GM18517 (cell line): ENCODE measurements around the gene E2F4.

Experiments
- ATAC-seq: cut with Tn5 transposase; IDR thresholded peaks from one replicate; pipeline ENCODE4 v1.9.1; 2021; ENCODE audit warnings: mild to moderate bottlenecking, moderate library complexity; ENCODE audit not compliant: unreplicated experiment

Gene E2F4, protein sequence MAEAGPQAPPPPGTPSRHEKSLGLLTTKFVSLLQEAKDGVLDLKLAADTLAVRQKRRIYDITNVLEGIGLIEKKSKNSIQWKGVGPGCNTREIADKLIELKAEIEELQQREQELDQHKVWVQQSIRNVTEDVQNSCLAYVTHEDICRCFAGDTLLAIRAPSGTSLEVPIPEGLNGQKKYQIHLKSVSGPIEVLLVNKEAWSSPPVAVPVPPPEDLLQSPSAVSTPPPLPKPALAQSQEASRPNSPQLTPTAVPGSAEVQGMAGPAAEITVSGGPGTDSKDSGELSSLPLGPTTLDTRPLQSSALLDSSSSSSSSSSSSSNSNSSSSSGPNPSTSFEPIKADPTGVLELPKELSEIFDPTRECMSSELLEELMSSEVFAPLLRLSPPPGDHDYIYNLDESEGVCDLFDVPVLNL

DNA sequence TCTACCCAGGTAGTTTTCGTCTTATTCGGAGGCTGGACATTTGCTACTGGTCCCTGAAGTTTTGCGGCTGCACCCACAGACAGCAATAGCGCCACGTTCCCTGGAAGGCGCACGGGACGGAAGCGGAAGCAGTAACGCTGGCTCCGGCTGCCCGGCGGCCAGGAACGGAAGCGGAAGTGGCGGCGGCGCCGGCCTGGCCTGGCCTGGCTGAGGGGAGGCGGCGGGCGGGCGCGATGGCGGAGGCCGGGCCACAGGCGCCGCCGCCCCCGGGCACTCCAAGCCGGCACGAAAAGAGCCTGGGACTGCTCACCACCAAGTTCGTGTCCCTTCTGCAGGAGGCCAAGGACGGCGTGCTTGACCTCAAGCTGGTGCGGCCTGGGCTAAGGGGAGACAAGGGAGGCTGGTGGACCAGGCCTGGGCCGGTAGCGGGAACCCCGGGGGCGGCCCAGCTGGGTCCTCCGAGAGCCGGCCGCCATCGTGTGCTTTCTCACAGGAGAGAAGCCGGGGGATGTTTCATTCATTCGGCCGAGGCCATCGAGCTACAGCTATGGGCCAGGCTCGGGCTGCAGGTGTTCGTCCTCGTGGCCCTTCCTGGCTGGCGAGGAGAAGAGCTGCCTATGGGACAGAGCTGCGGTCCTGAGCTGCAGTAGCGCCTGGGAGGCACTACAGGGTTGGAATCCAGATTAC, at the start of gene E2F4:
Gene E2F4 (plus strand): TSS at position 161 of the 687 bp plus-strand sequence. CDS start 73 bp downstream, at position 234.
- peak; percentile 64 for ATAC-seq

DNA sequence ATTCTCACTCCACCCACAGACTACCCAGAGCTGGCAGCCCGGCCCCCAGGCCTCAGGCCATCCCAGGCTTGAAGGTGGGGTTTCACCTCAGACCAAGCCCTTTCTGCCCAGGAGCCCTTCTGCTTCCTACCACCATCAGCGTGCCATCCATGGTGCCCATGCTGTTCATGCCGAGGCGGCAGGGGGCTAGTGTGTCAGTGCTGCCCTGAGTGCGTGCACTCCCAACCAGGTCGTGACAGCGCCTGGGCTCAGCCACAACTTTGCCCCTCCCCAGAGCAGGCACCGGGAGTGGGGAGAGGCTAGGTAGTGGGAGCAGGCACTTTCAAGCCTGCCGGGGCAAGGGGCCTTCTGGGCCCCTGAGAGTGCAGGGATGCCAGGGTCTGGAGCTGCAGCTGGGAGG, 49.6 kb upstream of the E2F4 start:
- ATAC-seq = no peak

DNA sequence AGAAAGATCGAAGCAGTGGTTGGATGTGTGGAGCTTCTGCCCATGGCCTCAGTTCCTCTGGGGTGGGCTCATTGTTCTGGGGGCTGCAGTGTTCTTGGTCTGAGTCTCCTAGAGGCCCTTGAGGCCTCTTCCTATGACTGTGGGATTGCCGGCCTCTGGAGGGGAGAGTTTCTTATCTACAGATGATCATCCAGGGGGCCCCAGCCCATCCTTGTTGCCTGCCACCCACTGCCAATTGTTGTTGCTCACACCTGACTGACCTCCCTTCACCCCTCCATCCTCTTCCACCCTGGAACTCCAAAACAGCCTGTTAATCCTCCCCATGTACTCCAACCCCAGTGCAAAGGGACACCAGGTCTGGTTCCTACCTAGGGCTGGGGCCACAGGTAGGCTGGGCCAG, 47.0 kb upstream of the E2F4 start:
- no peak for ATAC-seq

DNA sequence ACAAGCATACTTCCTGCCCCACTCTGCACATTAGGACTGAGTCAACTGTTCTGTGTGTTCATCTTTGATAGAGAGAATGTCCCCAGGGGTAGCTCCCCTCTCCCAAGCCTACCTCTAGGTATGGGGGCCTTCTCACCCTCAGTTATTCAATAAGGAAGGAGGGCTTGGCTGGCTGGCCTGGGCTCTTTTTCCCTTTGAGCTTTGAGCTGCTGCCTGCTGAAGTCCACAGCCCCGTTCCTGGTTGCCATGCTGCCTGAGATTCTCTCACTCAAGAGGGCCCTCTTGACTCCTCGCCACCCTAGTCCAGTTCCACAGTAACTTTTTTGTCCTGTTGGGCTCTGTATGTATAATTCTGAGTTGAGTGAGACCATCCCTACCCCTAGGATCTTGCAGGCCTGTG, 46.2 kb upstream of the E2F4 start:
- ATAC-seq = no peak

- ATAC-seq = no peak
Measured at GRCh38 chr16:67146523-67147357, 45.2 kb upstream of the E2F4 start.

DNA sequence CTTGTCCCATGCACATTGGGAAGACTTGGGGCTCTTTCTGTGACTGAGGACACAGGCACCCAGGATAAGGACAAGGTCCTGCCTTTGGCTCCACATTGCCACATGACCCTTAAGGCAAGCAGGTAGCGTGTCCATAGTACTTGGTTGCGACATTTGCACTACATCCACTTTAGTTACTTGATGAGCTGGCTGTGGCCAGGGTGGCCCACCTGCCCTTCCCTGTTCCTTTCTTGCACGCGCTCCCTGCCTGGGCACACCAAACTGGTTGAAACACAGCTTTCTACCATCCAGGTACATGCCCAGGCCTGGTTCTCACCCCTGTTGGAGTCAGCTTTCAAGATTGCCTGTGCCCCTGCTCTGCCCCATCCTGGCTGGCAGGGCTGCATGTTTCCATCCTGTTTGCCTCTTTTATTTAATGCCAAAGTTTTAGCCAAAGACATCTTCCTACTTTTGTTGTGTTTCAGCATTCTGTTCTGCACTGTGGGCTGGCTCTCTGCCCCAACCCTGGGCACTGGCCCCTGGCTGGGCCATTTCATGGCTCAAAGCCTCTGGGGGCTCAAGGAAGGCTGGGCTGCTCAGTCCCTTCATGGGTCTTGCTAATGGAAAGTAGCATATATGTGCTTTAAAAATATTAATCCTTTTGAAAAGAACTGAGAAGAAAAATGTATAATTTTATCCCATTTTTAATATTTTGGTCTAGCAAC, 44.4 kb upstream of the E2F4 start:
- ATAC-seq = no peak

- no peak for ATAC-seq
Measured at GRCh38 chr16:67148221-67148620, 43.7 kb upstream of the E2F4 start.

DNA sequence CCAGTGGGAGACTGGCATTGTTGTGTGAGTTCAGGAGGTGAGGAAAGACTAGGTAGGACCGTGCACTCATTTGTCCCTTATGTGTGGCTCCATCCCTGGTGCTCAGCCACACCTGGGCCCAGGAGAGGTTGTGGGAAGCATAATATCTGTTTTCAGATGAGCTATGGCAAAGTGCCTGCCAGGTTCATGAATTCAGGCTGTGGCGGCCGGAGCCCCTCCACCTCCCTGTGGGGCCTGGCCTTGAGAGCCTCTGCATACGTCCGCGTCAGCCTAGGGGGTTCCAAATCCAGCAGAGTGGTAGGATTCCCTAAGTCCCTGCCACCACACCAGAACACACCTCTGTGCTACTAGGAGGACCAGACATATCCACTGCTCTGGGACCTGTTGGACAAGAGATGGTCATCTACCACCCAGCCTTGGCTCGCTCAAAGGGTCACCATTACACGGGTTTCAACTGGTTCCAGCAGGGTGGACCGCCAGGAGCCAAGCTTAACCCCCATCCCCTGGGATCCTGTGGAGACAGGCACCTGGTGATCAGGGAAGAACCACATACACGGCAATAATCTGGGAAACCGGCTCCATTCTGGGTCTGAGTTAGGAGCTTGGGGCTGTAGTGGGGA, 43.2 kb upstream of the E2F4 start:
- no peak for ATAC-seq

DNA sequence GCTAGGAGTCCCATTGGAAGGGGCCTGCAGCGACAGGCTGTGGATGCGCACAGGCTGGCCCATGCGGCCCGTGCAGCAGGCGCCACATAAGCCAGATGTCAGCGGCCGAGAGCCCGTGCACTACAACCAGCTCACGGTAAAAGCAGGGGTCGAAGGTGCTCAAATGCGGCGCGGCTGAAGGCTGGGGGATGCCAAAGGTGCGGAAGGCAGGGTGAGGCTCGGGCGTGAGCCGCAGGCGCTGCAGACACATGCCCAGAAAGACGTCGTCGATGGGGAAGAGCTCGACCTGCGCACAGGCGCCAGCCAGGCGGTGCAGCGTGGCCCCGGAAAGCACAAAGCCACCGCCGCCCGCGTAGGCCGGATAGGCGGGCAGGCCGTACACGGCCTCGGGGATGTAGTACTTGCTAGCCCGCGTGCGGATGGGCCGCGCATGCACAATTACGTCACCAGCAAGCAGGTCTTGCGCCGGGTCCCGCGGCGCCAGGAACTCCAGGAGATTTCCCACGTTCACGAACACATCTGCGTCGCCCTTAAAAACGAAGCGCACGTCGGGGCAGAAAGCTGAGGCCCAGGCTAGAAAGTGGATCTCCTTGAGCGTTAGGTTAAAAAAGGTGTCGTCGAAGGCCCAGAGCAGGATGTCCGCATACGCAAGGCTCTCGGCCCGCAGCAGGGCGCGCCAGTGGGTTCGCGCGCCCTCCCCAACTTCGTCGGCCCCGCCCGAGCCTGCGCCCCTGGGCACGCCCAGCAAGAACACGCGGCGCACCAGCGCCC, 42.5 kb upstream of the E2F4 start:
- ATAC-seq = no peak

- ATAC-seq = peak; percentile 28
Measured at GRCh38 chr16:67150047-67150832, 41.7 kb upstream of the E2F4 start.

- peak; percentile 44 for ATAC-seq
Measured at GRCh38 chr16:67150833-67151396, 41.0 kb upstream of the E2F4 start, which contains the start of gene B3GNT9. Gene B3GNT9 (minus strand): TSS chr16:67150998. CDS start chr16:67150485, 513 bp downstream.

DNA sequence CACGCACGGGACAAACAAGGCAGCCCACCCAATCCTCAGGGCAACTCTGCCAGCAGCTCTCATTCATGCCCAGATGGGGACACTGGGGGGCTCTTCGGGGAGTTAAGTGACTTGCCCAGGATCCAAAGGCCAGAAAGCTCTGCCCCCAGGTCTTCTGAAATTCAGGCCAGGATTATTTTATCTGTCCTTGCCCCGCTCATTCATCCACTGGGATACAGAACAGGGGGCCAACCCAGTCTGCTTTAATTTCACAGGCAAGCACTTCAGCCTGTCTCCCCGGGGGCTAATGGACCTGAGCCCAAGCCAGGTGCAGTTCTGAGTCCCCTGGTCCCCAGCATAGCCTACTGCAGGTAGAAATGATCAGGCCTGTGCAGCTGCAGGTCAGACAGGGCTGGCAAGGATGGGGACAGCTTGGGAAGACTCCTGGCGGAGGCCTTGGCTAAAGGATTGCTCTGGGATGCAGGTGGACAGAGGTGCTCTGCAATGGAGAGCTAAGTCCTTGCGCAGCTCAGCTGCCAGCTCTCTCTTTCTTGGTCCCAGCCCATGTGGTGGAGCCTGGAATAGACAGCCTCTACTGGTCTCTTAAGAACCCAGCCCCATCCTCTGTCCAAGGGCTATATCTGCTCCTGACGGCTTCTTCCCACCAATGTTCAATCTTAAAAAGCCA, 40.4 kb upstream of the E2F4 start:
- ATAC-seq = no peak

- no peak for ATAC-seq
Measured at GRCh38 chr16:67154578-67155294, 37.2 kb upstream of the E2F4 start.

- ATAC-seq = no peak
Measured at GRCh38 chr16:67155295-67156142, 36.4 kb upstream of the E2F4 start.

DNA sequence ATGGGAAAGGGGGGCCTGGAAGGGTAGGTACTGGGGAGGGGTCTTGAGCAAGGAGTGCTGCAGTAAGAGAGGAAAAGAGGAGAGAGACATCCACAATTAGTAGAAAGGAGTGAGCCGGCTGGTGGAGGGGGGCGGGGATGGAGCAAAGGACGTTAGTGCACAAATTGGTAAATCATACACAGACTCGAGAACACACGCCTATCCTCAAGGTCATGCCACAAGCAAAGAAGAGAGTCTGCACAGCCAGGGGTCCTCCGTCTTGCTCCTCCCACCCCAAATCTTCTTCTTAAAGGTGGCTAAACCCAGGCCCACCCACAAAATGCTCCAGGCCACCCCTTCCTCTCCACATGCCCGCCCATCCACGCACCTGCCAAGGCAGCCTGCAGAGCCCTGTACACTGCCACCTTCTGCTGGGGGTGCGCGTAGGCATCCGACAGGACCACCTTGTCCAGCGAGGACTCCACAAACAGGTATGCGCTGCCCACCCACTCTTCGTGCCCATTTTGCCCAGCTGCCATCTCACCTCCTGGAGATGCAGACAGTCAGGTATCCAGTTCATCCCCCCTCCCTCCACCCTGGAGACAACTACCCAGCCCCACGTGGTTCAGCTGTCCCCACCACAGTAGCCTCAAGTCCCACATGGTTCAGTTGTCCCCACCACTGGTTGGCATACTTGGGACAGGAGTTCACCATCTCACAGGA, 35.7 kb upstream of the E2F4 start:
- no peak for ATAC-seq
